NB4 (cell line): ENCODE measurements around the gene VWA3B.
A peak's percentile ranks its signal among the peaks of the same experiment; 100 is the strongest.

Source experiments
- CTCF ChIP-seq: IDR thresholded peaks from one replicate; pipeline ENCODE4 v1.5.1; 2012; ENCODE audit warnings: low read depth, low read length
- MYC ChIP-seq: IDR thresholded peaks from 2 replicates; pipeline ENCODE4 v1.6.1; 2011; ENCODE audit warnings: low read depth, low read length
- POLR2A ChIP-seq: IDR thresholded peaks from 2 replicates; pipeline ENCODE4 v1.6.1; 2011; ENCODE audit warnings: mild to moderate bottlenecking; ENCODE audit not compliant: insufficient read length; ENCODE audit errors: extremely low read depth
- TF ChIP-seq, protein P1 (sequence below): IDR thresholded peaks from 2 replicates; pipeline ENCODE4 v1.6.1; 2011; ENCODE audit warnings: low read depth, low read length

GRCh38 chr2:98088261-98088660 is 1.3 kb downstream of the VWA3B start:
- TF ChIP-seq CTCF (peak; percentile 34), POLR2A (no peak), MYC (no peak)
- TF ChIP-seq, protein P1, sequence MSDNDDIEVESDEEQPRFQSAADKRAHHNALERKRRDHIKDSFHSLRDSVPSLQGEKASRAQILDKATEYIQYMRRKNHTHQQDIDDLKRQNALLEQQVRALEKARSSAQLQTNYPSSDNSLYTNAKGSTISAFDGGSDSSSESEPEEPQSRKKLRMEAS, result no peak
